Activated naive CD4-positive, alpha-beta T cell treated with anti-CD3 and anti-CD28 coated beads, Interleukin-2, amount 50 U/mL, for 24 hours (primary cell): ENCODE data around the gene APPBP2.
A peak's percentile ranks its signal among the peaks of the same experiment; 100 is the strongest.
"Not testable (repeated sequence)": the region's sequence is repeated elsewhere in the genome, so short reads cannot be mapped to it uniquely, and the experiment has no call there.

ENCODE experiments used
- H3K27ac Mint-ChIP-seq: one replicate; pipeline ENCODE4 v1.8.0; 2021; ENCODE audit warnings: mild to moderate bottlenecking, mixed read lengths
- H3K27me3 Mint-ChIP-seq: one replicate; pipeline ENCODE4 v1.8.0; 2021; ENCODE audit warnings: mixed read lengths
- H3K36me3 Mint-ChIP-seq: one replicate; pipeline ENCODE4 v1.8.0; 2021; ENCODE audit warnings: mixed read lengths
- H3K4me1 Mint-ChIP-seq: one replicate; pipeline ENCODE4 v1.8.0; 2021; ENCODE audit warnings: mixed read lengths
- H3K4me3 Mint-ChIP-seq: one replicate; pipeline ENCODE4 v1.8.0; 2021; ENCODE audit warnings: mild to moderate bottlenecking, mixed read lengths
- H3K9me3 Mint-ChIP-seq: one replicate; pipeline ENCODE4 v1.8.0; 2021; ENCODE audit warnings: mixed read lengths

The APPBP2 gene

DNA sequence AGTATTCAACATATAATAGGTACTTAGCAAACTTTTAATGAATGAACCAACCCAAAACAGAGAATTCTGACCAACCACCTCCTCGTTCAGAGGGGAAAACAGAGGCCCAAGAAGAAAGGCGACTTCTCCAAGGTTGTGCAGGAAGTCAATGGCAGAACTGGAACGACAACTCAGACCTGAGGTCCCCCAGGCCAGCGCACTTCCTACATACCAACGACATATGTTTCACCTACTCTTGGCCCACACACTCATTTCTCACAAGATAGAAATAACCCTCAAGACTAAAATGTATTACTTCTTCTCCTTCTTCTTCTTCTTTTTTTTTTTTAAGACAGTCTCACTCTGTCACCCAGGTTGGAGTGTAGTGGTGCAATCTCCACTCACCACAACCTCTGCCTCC, 89.4 kb downstream of the APPBP2 start:
- H3K9me3 Mint-ChIP-seq, result no peaks in the 10 kb centered on the region
- no peak overlapping the region for H3K27ac Mint-ChIP-seq
- no peaks in the 10 kb centered on the region for H3K36me3 Mint-ChIP-seq
- H3K27me3 Mint-ChIP-seq, result no peaks in the 10 kb centered on the region
- no peak overlapping the region for H3K4me3 Mint-ChIP-seq
- no peaks in the 10 kb centered on the region for H3K4me1 Mint-ChIP-seq

DNA sequence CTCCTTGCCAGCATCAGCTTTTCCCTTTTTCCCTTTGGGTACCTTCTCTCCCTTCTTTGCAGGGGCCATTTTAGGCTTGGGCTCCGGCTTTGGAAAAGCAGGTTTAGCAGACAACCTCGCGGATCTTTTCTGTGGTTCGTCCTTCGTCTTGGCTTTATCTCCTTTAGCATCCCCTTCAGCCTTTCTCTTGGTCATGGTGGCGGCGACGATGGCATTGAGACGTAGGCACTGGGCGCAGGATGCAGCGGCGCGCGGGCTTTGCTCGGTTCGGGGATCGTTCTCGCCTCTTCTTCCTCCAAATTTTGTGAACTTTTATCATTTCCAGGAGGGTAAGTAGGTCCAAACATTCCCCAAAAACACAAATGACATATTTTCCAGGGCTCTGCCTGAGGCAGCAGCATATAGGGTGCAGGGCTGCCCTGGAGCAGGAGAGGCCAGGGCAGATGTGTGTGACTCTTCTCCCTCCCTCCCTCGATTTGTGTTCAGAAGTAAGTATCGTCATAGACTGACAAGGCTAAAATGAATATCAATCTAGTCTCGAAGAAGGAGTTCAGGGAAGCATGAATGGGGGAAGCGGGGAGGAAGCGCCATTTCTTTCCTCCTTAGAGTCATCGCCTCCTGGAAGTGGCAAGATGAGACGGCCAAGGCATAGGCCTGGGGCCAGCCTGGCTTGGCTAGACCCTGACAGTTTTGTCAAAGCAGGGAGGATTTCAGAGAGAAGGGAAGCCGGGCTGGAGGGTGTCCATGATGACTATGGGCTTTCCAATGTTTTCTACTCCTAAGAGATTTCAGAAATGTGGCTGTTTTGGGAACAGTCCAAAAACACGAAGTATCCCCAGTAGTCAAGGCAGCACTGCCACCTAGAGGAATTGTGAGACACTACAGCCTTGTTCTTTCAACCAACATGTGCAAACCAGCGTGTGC, 90.5 kb downstream of the APPBP2 start:
- Mint-ChIP-seq H3K9me3 (no peaks in the 10 kb centered on the region), H3K4me3 (no peak overlapping the region), H3K4me1 (no peaks in the 10 kb centered on the region), H3K27me3 (no peaks in the 10 kb centered on the region), H3K27ac (no peak overlapping the region), H3K36me3 (no peaks in the 10 kb centered on the region)

DNA sequence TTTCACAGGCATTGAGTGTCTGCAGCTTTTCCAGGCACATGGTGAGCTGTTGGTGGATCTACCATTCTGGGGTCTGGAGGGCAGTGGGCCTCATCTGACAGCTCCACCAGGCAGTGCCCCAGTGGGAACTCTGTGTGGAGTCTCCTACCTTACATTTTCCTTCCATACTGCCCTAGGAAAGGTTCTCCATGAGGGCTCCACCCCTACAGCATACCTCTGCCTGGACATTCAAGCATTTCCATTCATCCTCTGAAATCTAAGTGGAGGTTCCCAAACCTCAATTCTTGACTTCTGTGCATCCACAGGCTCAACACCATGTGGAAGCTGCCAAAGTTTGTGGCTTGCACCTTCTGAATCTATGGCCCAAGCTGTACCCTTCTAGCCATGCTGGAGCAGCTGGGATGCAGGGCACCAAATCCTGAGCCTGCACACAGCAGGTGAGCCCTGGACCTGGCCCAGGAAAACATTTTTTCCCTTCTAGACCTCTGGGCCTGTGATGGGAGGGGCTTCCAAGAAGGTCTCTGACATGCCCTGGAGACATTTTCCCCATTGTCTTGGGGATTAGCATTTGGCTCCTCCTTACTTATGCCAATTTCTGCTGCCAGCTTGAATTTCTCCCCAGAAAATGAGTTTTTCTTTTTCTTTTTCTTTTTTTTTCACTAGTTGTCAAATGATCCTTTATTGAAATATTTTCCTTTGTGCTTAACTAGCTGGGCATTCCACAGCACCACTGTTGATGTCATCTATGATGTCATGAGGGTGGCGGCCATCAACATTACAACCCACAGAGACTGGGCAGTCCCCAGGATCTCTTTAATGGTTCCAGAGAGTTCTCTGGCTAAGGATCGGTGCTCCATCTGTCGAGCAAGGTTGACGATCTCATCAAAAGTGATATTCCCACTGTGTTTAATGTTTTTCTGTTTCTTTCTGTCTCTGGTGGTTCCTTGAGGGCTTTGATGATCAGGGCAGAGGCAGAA, 92.7 kb downstream of the APPBP2 start:
- H3K9me3 Mint-ChIP-seq, H3K4me3 Mint-ChIP-seq, H3K4me1 Mint-ChIP-seq, H3K27ac Mint-ChIP-seq, H3K36me3 Mint-ChIP-seq, H3K27me3 Mint-ChIP-seq: not testable (repeated sequence)

DNA sequence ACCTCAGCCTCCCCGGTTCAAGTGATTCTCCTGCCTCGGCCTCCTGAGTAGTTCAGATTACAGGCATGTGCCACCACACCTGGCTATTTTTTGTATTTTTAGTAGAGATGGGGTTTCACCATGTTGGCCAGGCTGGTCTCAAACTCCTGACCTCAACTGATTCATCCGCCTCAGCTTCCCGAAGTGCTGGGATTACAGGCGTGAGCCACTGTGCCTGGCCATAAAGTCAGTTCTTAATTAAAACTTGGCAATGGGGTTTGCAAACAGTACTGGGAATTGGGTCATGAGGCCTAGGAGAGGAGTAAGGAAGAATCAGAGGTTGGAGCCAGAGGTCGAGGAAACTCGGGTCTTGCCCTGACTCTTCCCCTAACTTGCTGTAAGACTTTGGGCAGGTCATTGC, 95.5 kb downstream of the APPBP2 start:
- H3K9me3 Mint-ChIP-seq, H3K4me3 Mint-ChIP-seq, H3K36me3 Mint-ChIP-seq, H3K27me3 Mint-ChIP-seq, H3K4me1 Mint-ChIP-seq, H3K27ac Mint-ChIP-seq: not testable (repeated sequence)

DNA sequence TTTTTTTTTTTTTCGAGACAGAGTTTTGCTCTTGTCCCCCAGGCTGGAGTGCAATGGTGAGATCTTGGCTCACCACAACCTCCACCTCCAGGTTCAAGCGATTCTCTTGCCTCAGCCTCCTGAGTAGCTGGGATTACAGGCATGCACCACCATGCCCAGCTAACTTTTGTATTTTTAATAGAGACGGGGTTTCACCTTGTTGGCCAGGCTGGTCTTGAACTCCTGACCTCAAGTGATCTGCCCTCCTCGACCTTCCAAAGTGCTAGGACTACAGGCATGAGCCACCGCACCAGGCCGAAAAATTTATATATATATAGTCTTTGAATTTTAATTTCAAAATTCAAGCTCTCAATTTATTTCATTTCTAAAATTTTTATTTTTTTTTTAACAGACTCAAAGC, 97.6 kb downstream of the APPBP2 start:
- H3K4me1 Mint-ChIP-seq, H3K9me3 Mint-ChIP-seq, H3K27me3 Mint-ChIP-seq, H3K27ac Mint-ChIP-seq, H3K4me3 Mint-ChIP-seq, H3K36me3 Mint-ChIP-seq: not testable (repeated sequence)

DNA sequence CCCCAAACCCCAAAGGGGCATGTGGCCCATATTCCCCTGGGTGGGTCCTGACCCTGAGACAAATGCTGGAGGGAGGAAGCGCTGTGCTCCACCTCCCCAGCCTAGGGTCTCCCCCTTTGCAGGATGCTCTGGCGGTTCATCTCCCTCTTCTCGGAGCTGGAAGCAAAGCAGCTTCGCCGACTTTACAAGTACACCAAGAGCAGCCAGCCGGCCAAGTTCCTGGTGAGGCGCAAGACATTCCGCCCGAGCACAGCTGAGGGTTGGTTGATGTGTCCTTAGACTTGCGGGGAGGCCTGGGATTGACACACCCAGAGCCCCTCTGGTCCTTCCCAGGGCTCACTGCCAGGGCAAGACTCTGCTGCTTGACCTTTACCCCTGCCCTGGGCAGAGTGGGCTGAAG, 99.4 kb downstream of the APPBP2 start:
- peaks cover 4% of the 10 kb centered on the region for H3K4me1 Mint-ChIP-seq
- H3K36me3 Mint-ChIP-seq, result no peaks in the 10 kb centered on the region
- no peak overlapping the region for H3K27ac Mint-ChIP-seq
- H3K4me3 Mint-ChIP-seq, result no peak overlapping the region
- no peaks in the 10 kb centered on the region for H3K27me3 Mint-ChIP-seq
- no peaks in the 10 kb centered on the region for H3K9me3 Mint-ChIP-seq

DNA sequence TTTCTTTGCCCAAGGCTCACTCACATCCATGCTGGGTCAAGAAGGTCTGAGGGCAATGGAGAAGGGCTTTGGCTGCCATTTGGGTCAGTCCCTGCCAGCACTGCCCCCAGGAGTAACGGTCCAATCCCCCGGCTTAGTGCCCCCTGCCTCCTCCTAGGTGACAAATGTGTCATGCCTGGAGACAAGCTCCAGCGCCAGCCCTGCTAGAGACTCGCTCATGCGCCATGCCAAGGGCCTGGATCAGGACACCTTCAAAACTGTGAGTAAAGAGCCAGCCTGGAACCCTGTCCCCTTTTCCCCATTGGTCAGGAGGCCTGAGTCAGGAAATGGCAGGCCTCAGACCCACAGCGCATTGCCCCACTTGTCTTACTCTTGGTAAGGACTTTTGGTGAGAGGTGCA, 100.4 kb downstream of the APPBP2 start:
- Mint-ChIP-seq H3K27me3 (no peaks in the 10 kb centered on the region), H3K4me3 (no peak overlapping the region), H3K36me3 (no peaks in the 10 kb centered on the region)

DNA sequence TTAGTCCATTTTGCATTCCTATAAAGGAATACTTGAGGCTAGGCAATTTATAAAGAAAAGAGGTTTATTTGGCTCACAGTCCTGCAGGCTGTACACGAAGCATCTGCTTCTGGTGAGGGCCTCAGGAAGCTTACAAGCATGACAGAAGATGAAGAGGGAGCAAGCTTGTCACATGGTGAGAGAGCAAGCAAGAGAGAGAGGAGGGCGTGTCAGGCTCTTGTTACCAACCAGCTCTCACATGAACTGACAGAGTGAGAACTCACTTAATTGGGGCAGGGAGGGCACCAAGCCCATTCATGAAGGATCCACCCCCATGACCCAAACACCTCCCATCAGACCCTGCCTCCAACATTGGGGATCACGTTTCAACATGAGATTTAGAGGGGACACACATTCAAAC, 102.2 kb downstream of the APPBP2 start:
- Mint-ChIP-seq H3K36me3 (no peaks in the 10 kb centered on the region), H3K4me3 (no peak overlapping the region), H3K9me3 (no peaks in the 10 kb centered on the region), H3K4me1 (peaks cover 10% of the 10 kb centered on the region), H3K27ac (no peak overlapping the region), H3K27me3 (no peaks in the 10 kb centered on the region)

More for the DNA sequence above, 100.4 kb downstream of the APPBP2 start:
- Mint-ChIP-seq H3K9me3 (no peaks in the 10 kb centered on the region), H3K4me1 (peaks cover 10% of the 10 kb centered on the region), H3K27ac (no peak overlapping the region)

DNA sequence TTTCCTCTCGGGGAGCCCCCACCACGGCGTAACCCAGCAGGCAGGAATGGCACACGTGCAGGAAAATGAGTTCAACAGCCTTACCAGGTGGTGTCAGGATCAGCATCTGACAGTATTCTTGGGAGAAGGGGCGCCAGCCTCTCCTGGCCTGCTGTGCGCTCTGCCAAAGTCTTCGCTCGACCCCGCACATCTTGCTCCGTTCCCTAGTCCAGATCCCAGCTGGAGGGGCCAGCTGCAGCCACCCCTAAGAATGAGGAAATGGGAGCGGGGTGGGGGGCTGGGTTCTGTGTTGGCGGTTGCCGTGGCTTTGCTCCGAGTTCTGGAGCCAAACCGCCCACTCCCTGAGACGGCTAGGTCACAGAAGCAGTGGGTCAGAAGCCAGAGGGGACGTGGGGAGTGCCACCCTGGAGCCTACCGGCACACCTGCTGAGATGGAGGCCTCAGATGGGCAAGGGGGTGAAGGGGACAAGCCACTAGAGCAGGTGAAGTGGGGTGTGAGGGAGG, 103.8 kb downstream of the APPBP2 start, which contains the start of gene CHCT1:
TSS of gene CHCT1 (plus strand) at position 328 of the 504 bp plus-strand sequence. CDS start at position 432, 104 bp downstream.
- peaks cover 10% of the 10 kb centered on the region for H3K4me1 Mint-ChIP-seq
- H3K4me3 Mint-ChIP-seq, result peak within 1 kb of the TSS; percentile 80
- no peaks in the 10 kb centered on the region for H3K9me3 Mint-ChIP-seq
- no peaks in the 10 kb centered on the region for H3K27me3 Mint-ChIP-seq
- H3K27ac Mint-ChIP-seq, result peak within 1 kb of the TSS; percentile 95
- no peaks in the 10 kb centered on the region for H3K36me3 Mint-ChIP-seq

DNA sequence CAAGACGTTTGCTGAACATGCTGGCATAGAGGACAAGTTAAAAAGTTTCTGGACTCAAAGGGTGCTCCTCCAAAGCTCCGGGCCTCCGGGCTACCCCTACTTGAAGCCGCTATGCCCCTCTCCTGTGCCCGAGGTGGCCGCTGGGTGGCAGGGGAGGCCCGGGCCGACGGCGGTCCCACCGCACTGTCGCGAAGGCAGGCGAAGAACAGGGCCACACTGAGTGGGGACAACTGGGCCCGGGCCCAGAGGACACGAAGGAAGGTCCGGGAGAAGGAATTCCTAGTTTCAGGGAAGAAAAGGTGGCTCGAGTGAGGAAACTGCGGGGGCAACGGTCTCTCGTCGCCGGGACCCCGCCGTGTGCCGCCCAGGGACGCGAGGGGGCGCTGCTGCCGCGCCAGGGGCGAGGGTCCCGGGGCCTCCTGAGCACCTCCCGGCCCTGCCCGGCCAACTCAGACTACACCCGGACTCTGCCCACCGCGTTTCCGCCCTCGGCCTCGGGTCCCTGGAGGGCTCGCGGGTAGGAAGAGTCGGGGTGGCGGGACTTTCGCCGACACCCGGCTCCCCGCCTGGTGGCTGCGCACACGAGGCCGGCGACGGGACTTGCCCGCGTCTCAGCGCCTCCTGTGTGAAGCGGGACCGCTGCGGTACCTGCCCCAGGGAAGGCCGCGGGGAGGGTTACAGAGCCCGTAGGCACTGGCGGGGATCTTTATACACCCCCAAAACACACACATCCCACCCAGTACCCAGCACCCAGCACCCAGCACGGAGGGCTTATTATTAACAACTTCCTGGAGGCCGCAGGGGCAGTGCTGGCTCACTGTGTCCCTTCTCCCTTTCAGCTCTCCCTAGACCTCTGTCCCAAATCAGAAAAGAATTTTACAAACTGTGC, 104.5 kb downstream of the APPBP2 start:
- H3K36me3 Mint-ChIP-seq, result no peaks in the 10 kb centered on the region
- no peaks in the 10 kb centered on the region for H3K27me3 Mint-ChIP-seq
- H3K9me3 Mint-ChIP-seq, result no peaks in the 10 kb centered on the region
- peak overlapping the region; percentile 80 for H3K4me3 Mint-ChIP-seq
- peaks cover 10% of the 10 kb centered on the region for H3K4me1 Mint-ChIP-seq
- H3K27ac Mint-ChIP-seq, result peak overlapping the region; percentile 95

DNA sequence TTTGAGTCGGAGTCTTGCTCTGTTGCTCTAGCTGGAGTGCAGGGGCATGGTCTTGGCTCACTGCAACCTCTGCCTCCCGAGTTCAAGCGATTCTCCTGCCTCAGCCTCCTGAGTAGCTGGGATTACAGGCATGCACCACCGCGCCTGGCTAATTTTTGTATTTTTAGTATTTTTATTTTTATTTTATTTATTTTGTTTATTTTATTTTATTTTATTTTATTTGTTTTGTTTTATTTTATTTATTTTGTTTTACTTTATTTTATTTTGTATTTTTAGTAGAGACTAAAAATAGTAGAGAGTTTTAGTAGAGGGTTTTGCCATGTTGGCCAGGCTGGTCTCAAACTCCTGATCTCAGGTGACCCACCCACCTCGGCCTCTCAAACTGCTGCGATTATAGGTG, 106.2 kb downstream of the APPBP2 start:
- not testable (repeated sequence) for H3K27ac Mint-ChIP-seq, H3K9me3 Mint-ChIP-seq, H3K4me3 Mint-ChIP-seq, H3K36me3 Mint-ChIP-seq, H3K4me1 Mint-ChIP-seq, H3K27me3 Mint-ChIP-seq

DNA sequence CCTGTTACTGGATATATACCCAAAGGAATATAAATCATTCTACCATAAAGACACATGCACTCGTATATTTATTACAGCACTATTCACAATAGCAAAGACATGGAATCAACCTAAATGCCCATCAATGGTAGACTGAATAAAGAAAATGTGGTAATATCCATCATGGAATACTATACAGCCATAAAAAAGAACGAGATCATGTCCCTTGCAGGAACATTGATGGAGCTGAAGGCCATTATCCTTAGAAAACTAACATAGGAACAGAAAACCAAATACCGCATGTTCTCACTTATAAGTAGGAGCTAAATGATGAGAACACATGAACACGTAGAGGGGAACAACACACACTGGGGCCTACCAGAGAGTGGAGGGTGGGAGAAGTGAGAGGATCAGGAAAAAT, 107.0 kb downstream of the APPBP2 start:
- not testable (repeated sequence) for H3K4me1 Mint-ChIP-seq, H3K9me3 Mint-ChIP-seq, H3K4me3 Mint-ChIP-seq, H3K27me3 Mint-ChIP-seq, H3K36me3 Mint-ChIP-seq
- peak overlapping the region; percentile 76 for H3K27ac Mint-ChIP-seq

DNA sequence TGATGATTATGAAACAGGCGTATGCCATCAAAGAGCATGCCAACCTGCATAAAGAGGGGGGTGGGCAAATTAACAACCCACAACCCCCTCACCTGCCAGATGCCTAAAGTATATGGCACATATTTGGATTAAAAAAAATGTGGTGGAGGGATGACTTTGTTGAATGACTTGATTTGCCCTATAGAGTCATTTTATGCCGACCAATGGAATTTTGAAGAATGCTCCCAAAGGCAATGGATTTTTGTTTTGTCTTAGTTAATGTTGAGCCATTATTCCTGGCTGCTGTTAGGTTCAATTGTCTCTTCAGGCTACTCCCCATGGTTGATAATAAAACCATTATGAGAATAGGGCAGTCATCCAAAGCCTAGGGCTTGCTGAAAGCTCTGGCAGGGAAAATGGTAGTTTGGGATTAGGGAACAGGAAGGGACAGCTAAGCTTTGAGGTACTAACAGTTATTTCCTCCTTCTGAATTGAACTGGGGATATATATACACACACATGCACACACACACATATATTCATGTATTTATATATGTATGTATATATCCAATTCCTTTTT, 109.6 kb downstream of the APPBP2 start:
- H3K36me3 Mint-ChIP-seq, result no peaks in the 10 kb centered on the region
- H3K4me1 Mint-ChIP-seq, result peaks cover 6% of the 10 kb centered on the region
- no peak overlapping the region for H3K27ac Mint-ChIP-seq
- H3K9me3 Mint-ChIP-seq, result no peaks in the 10 kb centered on the region
- no peak overlapping the region for H3K4me3 Mint-ChIP-seq
- H3K27me3 Mint-ChIP-seq, result no peaks in the 10 kb centered on the region

DNA sequence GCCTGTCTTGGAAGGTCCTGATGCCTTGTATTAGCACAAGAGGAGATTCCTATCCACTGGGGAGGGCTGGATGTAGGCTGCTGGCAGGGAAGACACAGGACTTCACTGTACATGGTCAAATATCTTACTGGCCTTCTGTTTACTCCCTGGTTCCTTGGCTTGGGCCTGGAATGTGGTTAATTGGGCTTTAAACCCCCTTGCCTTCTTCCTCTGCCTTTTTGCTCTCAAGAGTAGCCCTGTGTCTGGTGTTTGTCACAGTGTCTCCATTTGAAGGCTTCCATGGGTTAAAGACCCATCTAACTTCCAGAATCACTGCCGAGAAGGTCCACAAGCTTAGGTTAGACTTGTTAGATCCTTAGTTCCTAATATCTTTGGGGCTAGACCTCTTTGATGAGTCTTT, 110.9 kb downstream of the APPBP2 start:
- no peaks in the 10 kb centered on the region for H3K36me3 Mint-ChIP-seq
- no peak overlapping the region for H3K4me3 Mint-ChIP-seq
- H3K9me3 Mint-ChIP-seq, result no peaks in the 10 kb centered on the region
- H3K4me1 Mint-ChIP-seq, result no peaks in the 10 kb centered on the region
- no peaks in the 10 kb centered on the region for H3K27me3 Mint-ChIP-seq
- no peak overlapping the region for H3K27ac Mint-ChIP-seq

DNA sequence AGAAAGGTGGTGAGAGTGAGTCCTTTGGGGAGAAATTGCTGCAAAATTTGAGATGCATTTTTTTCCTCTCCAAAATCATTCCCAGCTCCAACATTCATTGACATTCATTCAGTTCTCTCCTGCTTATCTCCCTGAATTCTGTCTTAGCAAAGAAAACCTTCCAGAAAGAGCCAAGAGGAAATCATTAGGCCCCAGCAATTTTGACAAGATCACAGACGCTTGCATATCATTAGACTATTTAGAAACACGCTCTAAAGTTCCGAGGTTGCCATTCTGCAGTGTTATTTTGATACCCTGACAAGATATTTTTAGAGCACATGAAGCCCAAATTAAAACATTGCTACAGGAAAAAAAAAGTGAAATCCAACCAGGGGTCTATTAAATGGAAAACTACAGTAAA, 113.3 kb downstream of the APPBP2 start:
- no peaks in the 10 kb centered on the region for H3K27me3 Mint-ChIP-seq
- H3K4me3 Mint-ChIP-seq, result no peak overlapping the region
- no peaks in the 10 kb centered on the region for H3K36me3 Mint-ChIP-seq
- no peaks in the 10 kb centered on the region for H3K4me1 Mint-ChIP-seq
- no peaks in the 10 kb centered on the region for H3K9me3 Mint-ChIP-seq
- H3K27ac Mint-ChIP-seq, result no peak overlapping the region
